HS-27A (cell line): ENCODE results near the gene SNX21.
A peak's percentile ranks its signal among the peaks of the same experiment; 100 is the strongest.
"Not testable (repeated sequence)": the region's sequence is repeated elsewhere in the genome, so short reads cannot be mapped to it uniquely, and the experiment has no call there.

ENCODE experiments used
- DNase-seq: peaks from one replicate; pipeline ENCODE4 v3.0.0-alpha.2; 2012; ENCODE audit warnings: low read depth, missing footprints

SNX21 gene

GRCh38 chr20:45822857-45823256 is 10.7 kb upstream of the SNX21 start:
- DNase-seq, result no peak

GRCh38 chr20:45823949-45824835 is 9.4 kb upstream of the SNX21 start:
- no peak for DNase-seq

DNA sequence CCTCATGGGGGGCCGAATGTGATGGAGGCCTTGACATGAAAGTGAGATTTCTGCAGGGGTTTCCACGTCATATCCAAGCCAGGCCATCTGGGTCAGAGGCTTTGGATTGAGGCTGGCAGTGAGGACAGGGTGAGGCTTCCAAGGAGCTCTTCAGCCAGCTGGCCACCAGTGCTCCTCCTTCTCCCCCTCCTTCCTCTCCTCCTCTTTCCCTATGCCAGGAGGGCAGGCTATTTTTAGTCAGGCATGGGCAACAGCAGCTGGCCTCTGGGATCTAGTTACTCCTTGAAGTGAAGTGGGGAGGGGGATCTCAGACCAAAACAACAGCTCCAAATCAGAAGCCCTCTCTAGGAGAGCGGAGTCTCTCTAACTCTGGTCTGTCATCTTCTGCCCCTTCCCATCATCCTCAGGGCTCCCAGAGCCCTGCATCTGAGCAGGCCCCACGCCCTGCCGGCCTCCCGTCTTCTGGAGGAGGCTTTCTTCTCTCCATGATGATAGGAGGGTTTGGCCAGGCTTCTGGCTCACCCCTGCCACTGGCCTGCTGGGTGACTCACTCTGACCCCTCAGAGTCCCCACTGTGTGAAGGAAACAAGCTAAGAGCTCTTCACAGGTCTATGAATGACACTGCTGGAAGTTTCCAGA is 7.1 kb upstream of the SNX21 start:
- DNase-seq, result no peak

DNA sequence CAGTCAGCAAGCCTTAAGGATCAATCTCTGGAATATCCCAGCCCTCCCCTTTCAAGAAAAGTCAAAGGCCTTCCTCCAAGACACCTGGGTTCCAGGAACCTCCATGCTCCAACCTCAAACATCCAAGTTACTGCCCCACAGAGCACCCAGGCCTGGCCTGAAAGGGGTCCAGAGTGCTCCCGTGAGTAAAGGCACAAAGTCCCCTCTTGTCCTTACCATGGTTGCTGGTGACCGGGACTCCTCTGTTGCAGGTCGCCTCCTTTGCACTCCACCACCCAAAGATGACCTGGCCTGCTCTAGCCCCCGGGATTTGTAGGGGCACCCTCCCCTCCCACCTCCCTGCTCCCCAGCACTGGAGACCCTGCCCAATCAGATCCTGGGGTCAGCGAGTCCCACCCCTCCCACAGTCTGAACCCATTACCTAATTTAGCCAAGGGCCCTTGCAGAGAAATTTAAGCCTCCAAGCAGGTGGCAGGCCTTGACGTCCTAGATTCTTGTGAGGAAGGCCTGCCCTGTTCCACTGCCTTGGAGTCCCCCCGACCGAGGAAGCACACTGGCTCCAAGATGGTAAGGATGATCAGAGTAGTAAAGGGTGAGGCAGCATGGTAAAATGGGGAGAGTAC is 6.5 kb upstream of the SNX21 start, which contains the start of gene TNNC2:
Gene TNNC2 (minus strand): TSS at position 283 of the 623 bp plus-strand sequence. CDS start 64 bp downstream, at position 219.
- DNase-seq, result no peak

- no peak for DNase-seq
Observed at GRCh38 chr20:45827712-45828111, 5.9 kb upstream of the SNX21 start.

DNA sequence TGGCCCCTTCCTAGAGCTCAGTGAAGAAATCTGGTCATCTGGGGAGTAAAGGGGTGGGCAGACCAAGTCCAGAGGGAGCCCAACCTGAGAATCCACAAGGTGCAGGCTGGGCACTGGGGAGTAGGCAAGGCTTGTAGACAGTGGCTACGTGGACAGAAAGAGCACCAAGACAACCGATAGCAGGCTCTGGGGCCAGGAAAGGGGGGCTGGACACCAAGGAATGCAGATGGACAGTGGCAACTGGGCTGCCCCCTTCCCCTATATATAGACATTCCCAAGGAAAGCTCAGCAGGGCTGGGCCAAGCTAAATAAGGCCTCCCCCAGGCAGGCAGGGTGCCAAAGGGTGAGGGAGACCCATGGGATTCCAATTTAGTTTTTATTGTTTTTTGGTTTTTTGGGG is 5.0 kb upstream of the SNX21 start:
- DNase-seq, result no peak

DNA sequence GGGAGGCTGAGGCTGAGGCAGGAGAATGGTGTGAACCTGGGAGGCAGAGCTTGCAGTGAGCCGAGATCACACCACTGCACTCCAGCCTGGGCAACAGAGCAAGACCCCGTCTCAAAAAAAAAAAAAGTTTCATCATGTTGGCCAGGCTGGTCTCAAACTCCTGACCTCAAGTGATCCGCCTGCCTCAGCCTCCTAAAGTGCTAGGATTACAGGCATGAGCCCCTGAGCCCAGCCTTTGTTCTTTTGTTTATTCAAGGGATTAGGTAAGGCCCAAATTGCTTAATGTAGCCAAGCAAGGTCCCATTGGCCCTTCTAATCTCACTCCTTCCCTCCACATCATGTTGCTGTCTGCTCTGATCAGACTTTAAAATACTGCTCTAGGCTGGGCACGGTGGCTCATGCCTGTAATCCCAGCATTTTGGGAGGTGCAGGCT is 3.9 kb upstream of the SNX21 start:
- not testable (repeated sequence) for DNase-seq

GRCh38 chr20:45832619-45833018 is 980 bp upstream of the SNX21 start:
- DNase-seq, result no peak

DNA sequence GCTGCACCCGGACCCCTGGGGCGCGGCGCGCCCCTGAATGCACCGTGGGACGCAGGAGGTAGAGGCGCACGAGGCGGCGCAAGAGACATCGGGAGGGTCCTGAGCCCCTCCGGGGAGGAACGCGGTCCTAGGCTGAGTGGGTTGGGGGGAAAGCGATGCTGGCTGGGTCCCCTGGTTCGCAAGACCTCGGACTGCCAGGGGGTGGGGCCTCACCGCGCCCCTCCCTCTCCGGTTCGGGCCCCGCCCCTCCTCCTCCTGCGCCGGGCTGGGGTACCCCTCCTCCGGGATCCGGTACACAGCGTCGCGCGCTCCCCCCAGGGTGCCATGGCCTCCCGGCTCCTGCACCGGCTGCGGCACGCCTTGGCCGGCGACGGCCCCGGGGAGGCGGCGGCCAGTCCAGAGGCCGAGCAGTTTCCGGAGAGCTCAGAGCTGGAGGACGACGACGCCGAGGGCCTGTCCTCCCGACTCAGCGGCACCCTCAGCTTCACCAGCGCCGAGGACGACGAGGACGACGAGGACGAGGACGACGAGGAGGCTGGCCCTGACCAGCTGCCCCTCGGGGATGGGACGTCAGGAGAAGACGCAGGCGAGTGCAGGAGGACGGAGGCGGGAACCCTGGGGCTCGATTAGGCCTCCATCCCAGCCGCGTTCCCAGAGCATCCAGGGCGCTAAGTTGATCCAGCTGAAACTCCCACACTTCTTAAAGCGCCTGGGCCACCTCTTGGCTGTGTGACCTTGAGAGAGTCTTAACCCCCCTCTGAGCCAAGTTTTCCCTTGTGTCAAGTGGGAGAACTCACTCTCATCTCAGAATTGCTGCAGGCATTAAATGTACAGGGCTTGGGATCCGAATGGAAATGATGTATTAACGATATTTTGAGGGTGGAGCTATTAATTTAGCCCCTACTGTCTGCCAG is 541 bp downstream of the SNX21 start:
- DNase-seq, result peak; percentile 47

DNA sequence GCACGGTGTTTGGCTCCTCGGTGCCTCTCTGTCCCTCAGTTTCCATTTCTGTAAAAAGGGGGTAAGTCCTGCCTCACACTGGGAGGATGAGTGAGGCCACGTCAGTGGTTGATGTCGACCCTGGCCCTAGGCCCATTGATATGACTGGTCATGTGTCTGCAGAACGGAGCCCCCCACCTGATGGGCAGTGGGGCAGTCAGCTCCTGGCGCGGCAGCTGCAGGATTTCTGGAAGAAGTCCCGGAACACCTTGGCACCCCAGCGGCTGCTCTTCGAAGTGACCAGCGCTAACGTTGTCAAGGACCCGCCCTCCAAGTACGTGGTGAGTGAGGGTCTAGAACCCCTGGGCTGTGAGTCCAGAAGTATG is 1.2 kb downstream of the SNX21 start:
- no peak for DNase-seq

- DNase-seq, result no peak
Observed at GRCh38 chr20:45835329-45835765, 1.7 kb downstream of the SNX21 start.

- DNase-seq, result peak; percentile 79
Observed at GRCh38 chr20:45835825-45836224, 2.2 kb downstream of the SNX21 start.

- no peak for DNase-seq
Observed at GRCh38 chr20:45836841-45837240, 3.2 kb downstream of the SNX21 start.

- no peak for DNase-seq
Observed at GRCh38 chr20:45840700-45841198, 7.2 kb downstream of the SNX21 start.

- DNase-seq, result no peak
Observed at GRCh38 chr20:45841407-45842129, 8.0 kb downstream of the SNX21 start.

DNA sequence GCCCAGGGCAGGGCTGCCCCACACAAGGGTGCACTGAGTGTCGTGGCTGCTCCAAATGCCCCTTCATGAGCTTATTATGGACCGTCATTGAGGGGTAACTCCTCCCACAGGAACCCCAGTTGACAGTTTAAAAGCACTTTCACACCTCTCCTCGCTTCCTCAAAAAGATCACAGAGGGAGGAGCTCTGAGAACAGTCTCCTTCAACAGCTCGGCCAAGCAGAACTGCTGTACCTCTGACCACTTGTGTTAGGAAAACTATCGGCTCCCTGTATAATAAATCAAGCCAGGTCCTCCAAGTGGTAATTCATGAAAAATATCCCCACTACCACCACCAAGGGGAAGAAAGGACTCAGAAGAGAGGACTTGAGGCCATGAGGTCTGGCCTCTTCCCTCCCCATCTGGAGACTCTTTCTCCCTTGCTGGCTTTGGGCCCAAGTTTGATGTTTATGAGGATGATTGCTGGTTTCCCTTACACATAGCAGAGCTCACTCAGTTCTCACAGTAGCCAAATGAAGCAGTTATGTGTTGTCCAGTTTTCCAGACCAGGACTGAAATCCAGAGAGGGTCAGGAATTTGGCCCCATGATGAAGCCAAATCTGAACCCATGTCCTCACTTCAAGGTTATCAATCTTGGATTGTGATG is 8.7 kb downstream of the SNX21 start:
- no peak for DNase-seq

- DNase-seq, result no peak
Observed at GRCh38 chr20:45843506-45843905, 9.9 kb downstream of the SNX21 start.

GRCh38 chr20:45845452-45845851 is 11.9 kb downstream of the SNX21 start:
- no peak for DNase-seq

DNA sequence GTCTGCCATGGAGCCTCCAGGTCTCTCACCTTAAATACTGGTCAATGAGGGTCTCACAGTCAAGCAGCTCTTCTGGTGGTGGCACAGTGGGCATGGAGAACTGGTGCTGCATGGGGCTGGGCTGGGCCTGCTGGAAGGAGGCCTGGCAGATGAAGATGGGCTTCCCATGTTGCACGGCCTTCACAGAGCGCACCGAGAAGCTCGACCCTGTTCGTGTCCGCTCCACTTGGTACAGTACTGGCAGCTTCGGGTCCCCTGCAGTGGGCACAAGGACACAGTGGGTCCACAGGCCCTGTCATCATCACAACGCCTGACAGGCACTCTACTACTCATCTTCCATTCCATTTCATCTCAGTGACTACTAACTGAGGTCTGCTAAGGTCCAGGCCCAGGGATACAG is 14.8 kb downstream of the SNX21 start:
- DNase-seq, result no peak

DNA sequence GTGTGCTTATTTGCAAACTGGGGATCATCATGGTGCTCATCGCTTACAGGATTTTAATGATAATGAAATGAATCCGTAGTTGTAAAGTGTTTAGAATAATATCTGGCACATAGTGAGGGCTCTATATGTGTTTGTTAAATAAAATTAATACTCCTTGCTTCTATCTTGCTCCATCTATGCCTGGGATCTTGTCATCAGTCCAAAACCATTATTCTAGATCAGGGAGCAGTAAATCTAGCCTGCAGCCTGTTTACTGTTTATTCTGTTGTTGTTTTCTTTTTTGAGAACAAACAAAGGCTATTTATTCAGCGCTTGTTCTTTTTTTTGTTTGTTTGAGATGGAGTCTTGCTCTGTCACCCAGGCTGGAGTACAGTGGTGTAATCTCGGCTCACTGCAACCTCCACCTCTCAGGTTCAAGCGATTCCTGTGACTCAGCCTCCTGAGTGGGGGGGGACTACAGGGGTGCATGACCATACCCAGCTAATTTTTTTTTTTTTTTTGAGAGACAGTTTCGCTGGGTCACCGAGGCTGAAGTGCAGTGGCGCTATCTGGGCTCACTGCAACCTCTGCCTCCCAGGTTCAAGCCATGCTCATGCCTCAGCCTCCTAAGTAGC is 15.5 kb downstream of the SNX21 start:
- no peak for DNase-seq
